ENCODE measurements around the gene THY1. TPM values are rescaled to one million over a fixed set of nuclear protein-coding genes. Genes with fewer than 3 reads are reported as not detected.

THY1 gene
- polyA plus RNA-seq, 1 experiment = 915 TPM

- H3K27me3 ChIP-seq (ENCODE audit: control insufficient read depth, insufficient read depth, low read length) = no peaks in the 10 kb centered on the region
- TF ChIP-seq, protein P1, sequence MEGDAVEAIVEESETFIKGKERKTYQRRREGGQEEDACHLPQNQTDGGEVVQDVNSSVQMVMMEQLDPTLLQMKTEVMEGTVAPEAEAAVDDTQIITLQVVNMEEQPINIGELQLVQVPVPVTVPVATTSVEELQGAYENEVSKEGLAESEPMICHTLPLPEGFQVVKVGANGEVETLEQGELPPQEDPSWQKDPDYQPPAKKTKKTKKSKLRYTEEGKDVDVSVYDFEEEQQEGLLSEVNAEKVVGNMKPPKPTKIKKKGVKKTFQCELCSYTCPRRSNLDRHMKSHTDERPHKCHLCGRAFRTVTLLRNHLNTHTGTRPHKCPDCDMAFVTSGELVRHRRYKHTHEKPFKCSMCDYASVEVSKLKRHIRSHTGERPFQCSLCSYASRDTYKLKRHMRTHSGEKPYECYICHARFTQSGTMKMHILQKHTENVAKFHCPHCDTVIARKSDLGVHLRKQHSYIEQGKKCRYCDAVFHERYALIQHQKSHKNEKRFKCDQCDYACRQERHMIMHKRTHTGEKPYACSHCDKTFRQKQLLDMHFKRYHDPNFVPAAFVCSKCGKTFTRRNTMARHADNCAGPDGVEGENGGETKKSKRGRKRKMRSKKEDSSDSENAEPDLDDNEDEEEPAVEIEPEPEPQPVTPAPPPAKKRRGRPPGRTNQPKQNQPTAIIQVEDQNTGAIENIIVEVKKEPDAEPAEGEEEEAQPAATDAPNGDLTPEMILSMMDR (IDR thresholded peaks at IDR 0.05; ENCODE audit: low read depth, low read length) = no peak
- no peak for DNase-seq (ENCODE audit: low read depth, low spot score)
- H3K4me3 ChIP-seq (ENCODE audit: low read depth, low read length) = no peak overlapping the region
- ChIA-PET CTCF (interaction anchor here (0.5 to 1.3 kb wide), 3 partner anchors 40 to 97 kb away, joined by 3 to 5 read pairs (median 4); no protein-coding TSS in a partner anchor), POLR2A (interaction anchor here (0.6 to 3.0 kb wide), 2 partner anchors 12 to 97 kb away, joined by 5 to 18 read pairs; partner anchors contain the start of gene THY1)
- H3K27ac ChIP-seq (ENCODE audit: low read depth, low read length) = no peak overlapping the region
- no peaks in the 10 kb centered on the region for H3K9me3 ChIP-seq (ENCODE audit: control insufficient read depth, insufficient read depth, low read length)
Measured at GRCh38 chr11:119434591-119435330, 11.8 kb upstream of the THY1 start.

GRCh38 chr11:119433358-119433725 is 10.4 kb upstream of the THY1 start:
- H3K9me3 ChIP-seq (ENCODE audit: control insufficient read depth, insufficient read depth, low read length) = no peaks in the 10 kb centered on the region
- CTCF ChIA-PET = interaction anchor here (1.2 to 1.8 kb wide), 3 partner anchors 59 to 101 kb away, joined by 4 to 9 read pairs (median 9); no protein-coding TSS in a partner anchor
- DNase-seq (ENCODE audit: low read depth, low spot score) = no peak
- POLR2A ChIA-PET = interaction anchor here (0.8 to 3.0 kb wide), 5 partner anchors 9 to 42 kb away, joined by 4 to 18 read pairs (median 7); partner anchors contain the start of gene THY1
- H3K27ac ChIP-seq (ENCODE audit: low read depth, low read length) = peak overlapping the region; percentile 93
- H3K27me3 ChIP-seq (ENCODE audit: control insufficient read depth, insufficient read depth, low read length) = peaks cover 5% of the 10 kb centered on the region
- TF ChIP-seq, protein P1 (IDR thresholded peaks at IDR 0.05; ENCODE audit: low read depth, low read length) = no peak
- H3K4me3 ChIP-seq (ENCODE audit: low read depth, low read length) = peak overlapping the region; percentile 50

- ChIA-PET CTCF (interaction anchor here (0.6 to 1.9 kb wide), 7 partner anchors 42 to 964 kb away, joined by 3 to 9 read pairs (median 6); partner anchors contain the start of gene USP2), POLR2A (interaction anchor here (0.6 to 3.0 kb wide), 13 partner anchors 8 to 903 kb away, joined by 3 to 18 read pairs (median 4); partner anchors contain the start of gene THY1)
- H3K27ac ChIP-seq (ENCODE audit: low read depth, low read length) = peak overlapping the region; percentile 93
- no peaks in the 10 kb centered on the region for H3K9me3 ChIP-seq (ENCODE audit: control insufficient read depth, insufficient read depth, low read length)
- peak; percentile 66 for DNase-seq (ENCODE audit: low read depth, low spot score)
- H3K4me3 ChIP-seq (ENCODE audit: low read depth, low read length) = peak overlapping the region; percentile 50
- H3K27me3 ChIP-seq (ENCODE audit: control insufficient read depth, insufficient read depth, low read length) = peaks cover 5% of the 10 kb centered on the region
- TF ChIP-seq, protein P1 (IDR thresholded peaks at IDR 0.05; ENCODE audit: low read depth, low read length) = no peak
Measured at GRCh38 chr11:119432484-119433357, 9.7 kb upstream of the THY1 start.

DNA sequence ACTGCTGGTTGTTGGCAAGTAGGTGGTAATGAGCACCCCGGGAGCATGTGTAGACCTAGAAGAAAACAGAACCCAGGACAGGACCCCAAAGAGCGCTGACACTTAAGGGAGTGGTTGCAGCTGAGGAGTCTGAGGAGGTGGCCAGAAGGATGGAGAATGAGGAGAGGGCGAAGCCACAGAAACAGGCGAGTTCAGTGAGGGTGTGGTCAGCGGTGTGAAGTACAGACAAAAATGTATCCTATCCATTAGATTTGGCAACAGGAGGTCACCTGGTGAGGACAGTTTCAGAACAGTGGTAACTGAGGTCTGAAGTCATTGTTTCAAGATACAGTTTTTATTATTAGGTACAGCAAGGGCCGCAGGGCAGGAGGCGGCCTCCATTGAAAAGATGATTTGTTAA is 8.6 kb upstream of the THY1 start:
- Histone ChIP-seq H3K27me3 (ENCODE audit: control insufficient read depth, insufficient read depth, low read length) (peaks cover 5% of the 10 kb centered on the region), H3K9me3 (ENCODE audit: control insufficient read depth, insufficient read depth, low read length) (no peaks in the 10 kb centered on the region), H3K4me3 (ENCODE audit: low read depth, low read length) (no peak overlapping the region), H3K27ac (ENCODE audit: low read depth, low read length) (no peak overlapping the region)
- no peak for DNase-seq (ENCODE audit: low read depth, low spot score)
- TF ChIP-seq, protein P1 (IDR thresholded peaks at IDR 0.05; ENCODE audit: low read depth, low read length) = no peak
- ChIA-PET POLR2A (interaction anchor here (1.1 to 3.0 kb wide), 2 partner anchors 9 to 14 kb away, joined by 10 to 18 read pairs; partner anchors contain the start of gene THY1), CTCF (interaction anchor here (1.0 to 1.9 kb wide), 2 partner anchors 44 to 75 kb away, joined by 6 to 7 read pairs; no protein-coding TSS in a partner anchor)
